Nephron progenitor cell (in vitro differentiated cells): ENCODE measurements around the gene CRK.
A peak's percentile ranks its signal among the peaks of the same experiment; 100 is the strongest.

Source experiments
- DNase-seq: peaks from one replicate; pipeline ENCODE4 v3.0.0; 2021
- H3K27ac Mint-ChIP-seq: 2 replicates; pipeline ENCODE4 v1.8.0; 2021; ENCODE audit warnings: mild to moderate bottlenecking, moderate library complexity, mixed read lengths
- H3K27me3 Mint-ChIP-seq: 2 replicates; pipeline ENCODE4 v1.8.0; 2021; ENCODE audit warnings: mild to moderate bottlenecking, low read depth, mixed read lengths; ENCODE audit not compliant: poor library complexity
- H3K36me3 Mint-ChIP-seq: 2 replicates; pipeline ENCODE4 v1.8.0; 2021; ENCODE audit warnings: low read depth, mixed read lengths
- H3K4me1 Mint-ChIP-seq: 2 replicates; pipeline ENCODE4 v1.8.0; 2021; ENCODE audit warnings: mixed read lengths
- H3K4me3 Mint-ChIP-seq: 2 replicates; pipeline ENCODE4 v1.8.0; 2021; ENCODE audit warnings: mild to moderate bottlenecking, moderate library complexity, mixed read lengths
- H3K9me3 Mint-ChIP-seq: 2 replicates; pipeline ENCODE4 v1.8.0; 2021; ENCODE audit warnings: mild to moderate bottlenecking, moderate library complexity, mixed read lengths
- TF ChIP-seq, protein P1 (sequence below): fragments of 200-600 bp; sonication (generic); IDR thresholded peaks from 2 replicates; pipeline ENCODE4 v1.5.0; 2021; ENCODE audit warnings: antibody characterized with exemption

The CRK gene

DNA sequence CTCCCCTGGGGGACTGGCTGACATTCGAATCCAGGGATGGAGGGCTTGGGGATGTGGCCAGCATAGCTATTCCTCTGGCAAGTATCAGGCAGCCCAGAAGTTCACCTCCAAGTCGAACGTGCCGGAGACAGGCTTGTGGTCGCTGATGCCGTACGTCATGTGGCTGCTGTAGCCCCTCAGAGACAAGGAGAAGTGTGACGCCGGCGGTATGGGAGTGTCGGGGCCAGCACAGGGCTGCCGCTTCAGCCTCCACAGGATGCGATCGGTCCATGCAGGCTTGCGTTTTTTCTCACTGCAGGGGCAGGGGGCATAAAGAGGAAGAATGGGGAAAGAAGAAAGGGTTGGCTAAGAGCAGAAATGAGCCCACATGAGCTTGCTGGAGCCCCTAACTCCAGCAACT lies 41.8 kb upstream of the CRK start:
- TF ChIP-seq, protein P1, sequence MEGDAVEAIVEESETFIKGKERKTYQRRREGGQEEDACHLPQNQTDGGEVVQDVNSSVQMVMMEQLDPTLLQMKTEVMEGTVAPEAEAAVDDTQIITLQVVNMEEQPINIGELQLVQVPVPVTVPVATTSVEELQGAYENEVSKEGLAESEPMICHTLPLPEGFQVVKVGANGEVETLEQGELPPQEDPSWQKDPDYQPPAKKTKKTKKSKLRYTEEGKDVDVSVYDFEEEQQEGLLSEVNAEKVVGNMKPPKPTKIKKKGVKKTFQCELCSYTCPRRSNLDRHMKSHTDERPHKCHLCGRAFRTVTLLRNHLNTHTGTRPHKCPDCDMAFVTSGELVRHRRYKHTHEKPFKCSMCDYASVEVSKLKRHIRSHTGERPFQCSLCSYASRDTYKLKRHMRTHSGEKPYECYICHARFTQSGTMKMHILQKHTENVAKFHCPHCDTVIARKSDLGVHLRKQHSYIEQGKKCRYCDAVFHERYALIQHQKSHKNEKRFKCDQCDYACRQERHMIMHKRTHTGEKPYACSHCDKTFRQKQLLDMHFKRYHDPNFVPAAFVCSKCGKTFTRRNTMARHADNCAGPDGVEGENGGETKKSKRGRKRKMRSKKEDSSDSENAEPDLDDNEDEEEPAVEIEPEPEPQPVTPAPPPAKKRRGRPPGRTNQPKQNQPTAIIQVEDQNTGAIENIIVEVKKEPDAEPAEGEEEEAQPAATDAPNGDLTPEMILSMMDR, result no peak
- H3K4me1 Mint-ChIP-seq, result peaks cover 35% of the 10 kb centered on the region
- peaks cover 20% of the 10 kb centered on the region for H3K27me3 Mint-ChIP-seq
- H3K27ac Mint-ChIP-seq, result peak overlapping the region; percentile 84
- H3K36me3 Mint-ChIP-seq, result no peaks in the 10 kb centered on the region
- no peak for DNase-seq
- no peaks in the 10 kb centered on the region for H3K9me3 Mint-ChIP-seq
- no peak overlapping the region for H3K4me3 Mint-ChIP-seq

DNA sequence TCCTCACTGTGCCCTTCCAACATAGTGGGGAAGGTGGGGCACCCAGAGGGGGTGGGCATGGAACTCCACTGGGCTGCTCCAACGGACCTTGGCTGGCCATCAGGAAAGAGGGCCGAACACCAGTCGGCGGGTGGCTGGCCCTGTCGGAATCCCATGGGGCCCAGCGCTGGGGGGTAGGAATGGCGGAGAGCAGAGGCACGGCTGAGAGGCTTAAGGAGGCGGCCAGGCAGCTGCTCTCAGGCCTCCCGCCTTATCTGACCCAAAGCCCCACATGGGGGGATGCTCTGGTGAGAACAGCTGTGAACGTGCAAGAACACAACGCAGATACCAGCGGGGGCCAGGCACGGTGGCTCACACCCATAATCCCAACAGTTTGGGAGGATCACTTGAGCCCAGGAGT lies 40.8 kb upstream of the CRK start:
- Mint-ChIP-seq H3K36me3 (no peaks in the 10 kb centered on the region), H3K27ac (no peak overlapping the region), H3K27me3 (peaks cover 20% of the 10 kb centered on the region), H3K9me3 (no peaks in the 10 kb centered on the region), H3K4me3 (no peak overlapping the region), H3K4me1 (peaks cover 40% of the 10 kb centered on the region)
- DNase-seq, result no peak
- TF ChIP-seq, protein P1, result no peak

DNA sequence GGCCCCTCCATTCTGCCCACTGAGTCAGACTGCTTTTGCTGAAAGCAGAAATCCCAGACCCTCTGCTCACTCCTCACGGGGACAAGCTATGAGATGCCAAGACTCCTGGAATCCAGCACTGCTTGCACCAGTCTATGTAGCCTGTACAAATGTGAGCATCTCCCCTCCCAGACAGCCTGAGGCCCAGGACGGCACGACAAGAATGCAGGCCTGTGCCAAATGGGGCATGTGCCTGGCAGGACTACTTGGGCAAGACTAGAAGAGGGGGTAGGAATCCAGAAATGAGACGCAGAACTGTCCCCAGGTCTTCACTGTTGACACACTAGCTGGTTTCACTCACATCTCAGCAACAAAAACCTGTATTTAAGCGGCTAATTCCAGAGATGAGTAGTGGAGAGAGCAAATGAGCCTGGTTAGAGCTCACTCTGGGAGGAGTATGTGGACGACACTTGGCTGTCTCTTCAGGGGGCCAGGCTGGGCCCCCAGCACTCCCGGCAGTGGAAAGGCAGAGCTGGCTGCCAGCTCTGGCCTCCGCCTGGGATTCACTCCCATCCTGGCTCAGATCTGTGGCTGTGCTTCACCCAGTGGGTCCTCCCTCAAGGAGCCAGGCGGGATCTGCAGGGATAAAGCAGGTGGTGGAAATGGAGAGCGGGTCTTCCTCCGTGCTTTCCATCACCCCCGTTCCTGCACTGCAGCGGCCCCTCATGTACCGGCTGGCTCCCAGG lies 39.4 kb upstream of the CRK start:
- Mint-ChIP-seq H3K4me3 (no peak overlapping the region), H3K9me3 (no peaks in the 10 kb centered on the region), H3K4me1 (peaks cover 46% of the 10 kb centered on the region), H3K27me3 (peaks cover 23% of the 10 kb centered on the region), H3K27ac (no peak overlapping the region), H3K36me3 (no peaks in the 10 kb centered on the region)
- TF ChIP-seq, protein P1, result no peak
- DNase-seq, result no peak

DNA sequence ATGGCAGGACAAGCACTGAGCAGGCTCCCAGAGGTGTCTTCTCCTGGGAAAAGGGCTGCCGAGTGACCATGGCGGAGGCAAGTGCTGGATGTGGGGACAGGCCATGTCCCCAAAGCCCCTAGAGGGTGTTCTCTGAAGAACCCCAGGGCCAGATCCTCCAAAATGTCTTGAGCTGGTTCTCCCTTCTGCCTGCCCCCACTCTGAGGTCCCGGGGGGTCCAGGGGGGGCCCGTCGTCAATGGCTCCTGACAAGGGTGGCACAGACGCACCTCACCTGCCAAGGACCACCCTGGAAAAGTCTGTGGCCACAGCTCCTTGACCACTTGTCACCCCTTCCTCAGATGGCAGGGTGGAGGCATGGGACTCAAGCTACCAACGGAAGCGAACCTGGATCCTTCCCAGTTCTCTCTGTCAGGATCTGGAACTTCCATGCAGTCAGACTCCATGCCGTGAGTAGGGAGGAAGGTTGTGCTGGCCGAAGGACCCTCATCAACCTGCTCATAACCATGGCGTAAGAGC lies 38.8 kb upstream of the CRK start:
- no peak overlapping the region for H3K27ac Mint-ChIP-seq
- DNase-seq, result no peak
- peaks cover 52% of the 10 kb centered on the region for H3K4me1 Mint-ChIP-seq
- no peak overlapping the region for H3K4me3 Mint-ChIP-seq
- TF ChIP-seq, protein P1, result no peak
- no peaks in the 10 kb centered on the region for H3K36me3 Mint-ChIP-seq
- no peaks in the 10 kb centered on the region for H3K9me3 Mint-ChIP-seq
- H3K27me3 Mint-ChIP-seq, result peaks cover 25% of the 10 kb centered on the region

DNA sequence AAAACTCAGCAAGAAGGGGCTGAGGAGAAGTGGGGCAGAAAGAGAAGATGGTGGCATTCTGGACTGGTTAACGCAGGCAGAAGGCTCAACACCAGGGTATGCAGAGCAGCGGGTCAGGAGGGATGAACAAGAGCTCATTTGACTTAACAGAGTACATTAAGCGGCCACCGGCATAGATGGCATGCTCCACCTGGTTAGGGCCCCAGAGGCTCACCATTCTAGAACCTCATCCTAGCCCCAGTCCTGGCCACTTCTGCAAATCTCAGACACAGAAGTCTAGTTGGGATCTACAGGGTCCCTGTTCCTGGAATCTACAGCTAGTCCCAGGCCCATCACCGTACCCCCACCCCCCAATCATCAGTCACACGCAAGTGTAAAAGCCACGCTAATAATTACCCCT lies 38.2 kb upstream of the CRK start:
- Mint-ChIP-seq H3K4me3 (no peak overlapping the region), H3K27me3 (peaks cover 29% of the 10 kb centered on the region), H3K4me1 (peaks cover 53% of the 10 kb centered on the region), H3K36me3 (no peaks in the 10 kb centered on the region), H3K9me3 (no peaks in the 10 kb centered on the region), H3K27ac (no peak overlapping the region)
- TF ChIP-seq, protein P1, result no peak
- no peak for DNase-seq
